HCT116 (cell line): ENCODE results near the gene MBD5. TPM values are rescaled to one million over a fixed set of nuclear protein-coding genes. Genes with fewer than 3 reads are reported as not detected.

Experiments
- ATAC-seq: fragments of 200-7000 bp; cut with Tn5 transposase; 2 replicates; pipeline ENCODE4 v1.9.1; 2020; ENCODE audit warnings: mild to moderate bottlenecking, moderate library complexity
- BruUV-seq: library from RNA; stranded (reverse); fragments of 400-500 nt; replicated peaks from 2 replicates; lab custom pipeline; 2021; lab: Mats Ljungman, UMichigan
- CTCF ChIA-PET: fragments of 300-600 bp; sonication (Branson Sonifier 250); formaldehyde crosslinking; loops from one replicate; lab custom pipeline; 2021; ENCODE audit warnings: antibody characterized with exemption; lab: Charles Lee
- POLR2A ChIA-PET: fragments of 300-600, 350-600 bp; sonication (Branson Sonifier 250); formaldehyde crosslinking; loops from one replicate; lab custom pipeline; 2021; ENCODE audit warnings: antibody characterized with exemption; lab: Charles Lee
- RAD21 ChIA-PET, 2 experiments: fragments of 300-600 bp; sonication (Branson Sonifier 250); formaldehyde crosslinking; loops; one replicate each; lab custom pipeline; 2023; ENCODE audit warnings: low total read pairs in 2 of 2; ENCODE audit not compliant: uncharacterized antibody in 2 of 2, unreplicated experiment in 2 of 2, low non-redundant PET in 1 of 2; lab: Charles Lee
- DNase-seq: peaks from one replicate; pipeline ENCODE4 v3.0.0-alpha.2; 2010; ENCODE audit warnings: low read depth, low spot score
- H2AFZ ChIP-seq: fragments of 200-600 bp; shearing (Covaris generic), sonication (generic); 2 replicates; pipeline ENCODE4 v1.6.1; 2017; ENCODE audit warnings: low read depth, mixed run types, mixed read lengths, antibody characterized with exemption, low read length; ENCODE audit not compliant: poor library complexity, severe bottlenecking
- H3K27ac ChIP-seq: 2 replicates; pipeline ENCODE4 v1.5.1; 2012; ENCODE audit warnings: low read depth, low read length
- H3K27me3 ChIP-seq: fragments of 200-600 bp; sonication (generic); 2 replicates; pipeline ENCODE4 v1.6.1; 2016; ENCODE audit warnings: mixed run types, low read length, mixed read lengths; ENCODE audit not compliant: insufficient read depth
- H3K36me3 ChIP-seq, 2 experiments: fragments of 200-500 bp in 1 of 2; fragments of 200-600 bp in 1 of 2; sonication (Bioruptor generic) in 1 of 2; sonication (generic) in 1 of 2; 2 replicates each; pipeline versions ENCODE4 v1.5.1 to v1.6.1; 2014 to 2016; ENCODE audit warnings: low read length in 2 of 2, inconsistent platforms in 1 of 2, mixed read lengths in 1 of 2, mixed run types in 1 of 2; ENCODE audit not compliant: insufficient read depth in 2 of 2, control insufficient read depth in 1 of 2
- H3K4me1 ChIP-seq, 2 experiments: fragments of 200-600 bp in 1 of 2; sonication (generic) in 1 of 2; 2 replicates each; pipeline versions ENCODE4 v1.5.1 to v1.6.1; 2012 to 2017; ENCODE audit warnings: low read length in 2 of 2, inconsistent platforms in 1 of 2, mild to moderate bottlenecking in 1 of 2, mixed read lengths in 1 of 2, mixed run types in 1 of 2, moderate library complexity in 1 of 2; ENCODE audit not compliant: insufficient read depth in 2 of 2, control insufficient read depth in 1 of 2
- H3K4me2 ChIP-seq: fragments of 200-600 bp; sonication (generic); 2 replicates; pipeline ENCODE4 v1.6.1; 2017; ENCODE audit warnings: mixed run types, low read length, mixed read lengths
- H3K4me3 ChIP-seq, 2 experiments: fragments of 200-600 bp in 1 of 2; sonication (generic) in 1 of 2; replicated peaks in 1 of 2; 2 replicates each; pipeline ENCODE4 v1.5.1; 2011 to 2016; ENCODE audit warnings: low read length in 2 of 2, control low read depth in 1 of 2, low read depth in 1 of 2, mild to moderate bottlenecking in 1 of 2, mixed read lengths in 1 of 2, mixed run types in 1 of 2
- H3K79me2 ChIP-seq: fragments of 200-600 bp; sonication (generic); 2 replicates; pipeline ENCODE4 v1.6.1; 2017; ENCODE audit warnings: mild to moderate bottlenecking, mixed run types, low read length, moderate library complexity, mixed read lengths; ENCODE audit not compliant: insufficient read depth
- H3K9ac ChIP-seq: fragments of 200-600 bp; sonication (generic); 2 replicates; pipeline ENCODE4 v1.6.1; 2016; ENCODE audit warnings: low read length, mixed read lengths
- H3K9me2 ChIP-seq: fragments of 200-600 bp; sonication (generic), shearing (Covaris generic); 2 replicates; pipeline ENCODE4 v1.6.1; 2017; ENCODE audit warnings: mixed run types, mild to moderate bottlenecking, moderate library complexity; ENCODE audit not compliant: insufficient read depth
- H3K9me3 ChIP-seq, 2 experiments: fragments of 200-500 bp in 1 of 2; fragments of 200-600 bp in 1 of 2; sonication (Bioruptor generic) in 1 of 2; sonication (generic) in 1 of 2; 2 replicates each; pipeline ENCODE4 v1.6.1; 2014 to 2017; ENCODE audit warnings: low read length in 2 of 2, mixed read lengths in 2 of 2, inconsistent platforms in 1 of 2, low read depth in 1 of 2, mild to moderate bottlenecking in 1 of 2, mixed run types in 1 of 2, moderate library complexity in 1 of 2; ENCODE audit not compliant: control insufficient read depth in 1 of 2, insufficient read depth in 1 of 2
- H4K20me1 ChIP-seq: fragments of 200-600 bp; sonication (generic), shearing (Covaris generic); 2 replicates; pipeline ENCODE4 v1.6.1; 2017; ENCODE audit warnings: mixed run types, mild to moderate bottlenecking, moderate library complexity; ENCODE audit not compliant: insufficient read depth
- CBX3 ChIP-seq: IDR thresholded peaks from 2 replicates; pipeline ENCODE4 v1.6.1; 2012; ENCODE audit warnings: low read depth
- EGR1 ChIP-seq: IDR thresholded peaks from 2 replicates; pipeline ENCODE4 v1.6.1; 2012; ENCODE audit warnings: low read depth
- ELF1 ChIP-seq: IDR thresholded peaks from 2 replicates; pipeline ENCODE4 v1.6.1; 2012; ENCODE audit warnings: low read depth, borderline replicate concordance
- EZH2 ChIP-seq: fragments of 200-600 bp; sonication (generic); IDR thresholded peaks from 2 replicates; pipeline ENCODE4 v1.6.1; 2017; ENCODE audit warnings: antibody characterized with exemption, mixed run types
- EZH2phosphoT487 ChIP-seq: fragments of 200-600 bp; IDR thresholded peaks from 2 replicates; pipeline ENCODE4 v1.6.1; 2018; ENCODE audit warnings: antibody characterized with exemption, borderline replicate concordance
- JUND ChIP-seq: IDR thresholded peaks from 2 replicates; pipeline ENCODE4 v1.6.1; 2012
- POLR2A ChIP-seq: IDR thresholded peaks from 2 replicates; pipeline ENCODE4 v1.7.0; 2011; ENCODE audit warnings: borderline replicate concordance; ENCODE audit not compliant: insufficient read depth, insufficient read length; ENCODE audit errors: extremely low read depth
- RAD21 ChIP-seq: IDR thresholded peaks from 2 replicates; pipeline ENCODE4 v1.6.1; 2012; ENCODE audit warnings: low read depth, mild to moderate bottlenecking
- SP1 ChIP-seq: IDR thresholded peaks from 2 replicates; pipeline ENCODE4 v1.6.1; 2012; ENCODE audit warnings: low read depth
- SRF ChIP-seq: IDR thresholded peaks from 2 replicates; pipeline ENCODE4 v1.6.1; 2012; ENCODE audit warnings: low read depth
- TCF7L2 ChIP-seq: IDR thresholded peaks from 2 replicates; pipeline ENCODE4 v1.7.0; 2011; ENCODE audit warnings: borderline replicate concordance, inconsistent platforms; ENCODE audit not compliant: insufficient read depth, insufficient read length; ENCODE audit errors: extremely low read depth
- ZFX ChIP-seq: fragments of 450-650 bp; IDR thresholded peaks from 2 replicates; pipeline ENCODE4 v1.6.1; 2017
- ZNF274 ChIP-seq: fragments of 200-500 bp; sonication (Bioruptor generic); IDR thresholded peaks from 2 replicates; pipeline ENCODE4 v1.6.1; 2014; ENCODE audit warnings: mild to moderate bottlenecking, low read depth, low read length, inconsistent platforms
- intact Hi-C: fragments of 100-400 bp; cut with micrococcal nuclease; formaldehyde crosslinking; loops from 2 replicates; pipeline ENCODE4 v1.10.0; 2022
- total RNA-seq: library from RNA; stranded (reverse); gene quantifications from one replicate; pipeline ENCODE4 v1.2.1, GENCODE V29; 2021; ENCODE audit not compliant: unreplicated experiment
- TF ChIP-seq, protein P1 (sequence below): IDR thresholded peaks from 2 replicates; pipeline ENCODE4 v1.6.1; 2012
- TF ChIP-seq, protein P2 (sequence below), 3 experiments: fragments of 200-600 bp in 1 of 3; sonication (generic) in 1 of 3; IDR thresholded peaks in 2 of 3; conservative IDR thresholded peaks in 1 of 3; 2 replicates each; pipeline ENCODE4 v1.5.1; 2012 to 2017; ENCODE audit warnings: low read depth in 2 of 3, low read length in 2 of 3, antibody characterized with exemption in 1 of 3, borderline replicate concordance in 1 of 3, control low read depth in 1 of 3, mild to moderate bottlenecking in 1 of 3, mixed read lengths in 1 of 3, mixed run types in 1 of 3, moderate library complexity in 1 of 3; ENCODE audit not compliant: insufficient read depth in 1 of 3
- TF ChIP-seq, protein P3 (sequence below): IDR thresholded peaks from 2 replicates; pipeline ENCODE4 v1.6.1; 2012; ENCODE audit warnings: low read depth

MBD5 gene
- total RNA-seq, 1 experiment from 2014 or later, result 20.5 TPM

DNA sequence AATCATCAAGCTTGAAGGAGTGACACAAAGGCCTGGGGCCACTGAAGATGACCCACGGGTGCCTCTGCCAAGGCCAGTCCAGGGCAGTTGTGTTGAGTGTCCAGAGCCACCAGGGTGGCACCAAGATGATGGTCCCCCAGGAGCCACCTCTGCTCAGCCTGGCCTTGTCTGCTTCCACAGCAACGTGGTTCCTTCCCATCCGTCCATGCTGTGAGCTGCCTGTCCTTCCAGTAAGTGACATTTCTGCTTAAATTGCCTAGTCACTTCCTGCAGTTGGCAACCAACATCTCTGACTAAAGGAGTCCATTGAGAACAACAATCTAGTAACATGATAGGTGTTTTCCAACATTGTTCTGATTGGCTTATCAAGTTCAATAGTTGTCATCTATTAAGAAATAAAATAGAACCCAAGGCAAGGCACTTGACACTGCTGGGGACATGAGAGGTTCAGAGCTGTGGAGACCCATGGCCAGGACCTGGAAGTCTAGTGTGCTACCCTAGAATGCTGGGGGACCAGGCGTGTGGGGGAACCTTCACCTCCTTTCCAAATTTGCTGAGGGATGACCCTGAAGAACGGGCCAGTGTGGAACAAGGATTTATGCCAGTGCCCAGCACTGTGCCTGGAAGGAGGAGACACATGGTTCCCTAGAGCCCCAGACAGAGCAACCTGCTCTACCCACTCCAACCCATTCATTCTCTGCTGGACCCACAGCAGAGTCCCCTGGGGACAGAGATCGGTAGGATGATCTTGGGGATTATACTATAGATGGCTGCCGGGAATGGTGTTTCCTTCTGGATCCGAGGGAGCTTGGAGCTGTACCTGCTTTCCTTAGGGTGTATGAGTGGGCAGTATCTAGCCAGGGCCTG is 524.7 kb downstream of the MBD5 start:
- H3K4me1 ChIP-seq, result no peaks in the 10 kb centered on the region
- H3K9ac ChIP-seq, result no peak overlapping the region
- no peak overlapping the region for H3K4me2 ChIP-seq
- H3K27me3 ChIP-seq, result peaks cover 5% of the 10 kb centered on the region; the same call in 1 of the 2 replicates
- intact Hi-C loops, result no loop called here
- no peak overlapping the region for H3K27ac ChIP-seq
- DNase-seq (no peak), ATAC-seq (no peak)
- H2AFZ ChIP-seq, result no peak overlapping the region
- BruUV-seq, result no TSS peak
- POLR2A ChIA-PET, result no interaction called here
- no peaks in the 10 kb centered on the region for H3K36me3 ChIP-seq
- H4K20me1 ChIP-seq, result no peaks in the 10 kb centered on the region
- no peak for TF ChIP-seq SRF
- TF ChIP-seq ZNF274, result no peak
- TF ChIP-seq, protein P1, sequence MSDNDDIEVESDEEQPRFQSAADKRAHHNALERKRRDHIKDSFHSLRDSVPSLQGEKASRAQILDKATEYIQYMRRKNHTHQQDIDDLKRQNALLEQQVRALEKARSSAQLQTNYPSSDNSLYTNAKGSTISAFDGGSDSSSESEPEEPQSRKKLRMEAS, result no peak
- TF ChIP-seq POLR2A, result no peak
- no peak for TF ChIP-seq EZH2phosphoT487
- no peak for TF ChIP-seq EGR1
- TF ChIP-seq, all 23 proteins: peak for 0
- CTCF ChIA-PET, result no interaction called here
- RAD21 ChIA-PET, result no interaction called here
- H3K79me2 ChIP-seq, result no peaks in the 10 kb centered on the region
- H3K4me3 ChIP-seq, result no peak overlapping the region
- no peaks in the 10 kb centered on the region for H3K9me3 ChIP-seq
- H3K9me2 ChIP-seq, result no peaks in the 10 kb centered on the region

DNA sequence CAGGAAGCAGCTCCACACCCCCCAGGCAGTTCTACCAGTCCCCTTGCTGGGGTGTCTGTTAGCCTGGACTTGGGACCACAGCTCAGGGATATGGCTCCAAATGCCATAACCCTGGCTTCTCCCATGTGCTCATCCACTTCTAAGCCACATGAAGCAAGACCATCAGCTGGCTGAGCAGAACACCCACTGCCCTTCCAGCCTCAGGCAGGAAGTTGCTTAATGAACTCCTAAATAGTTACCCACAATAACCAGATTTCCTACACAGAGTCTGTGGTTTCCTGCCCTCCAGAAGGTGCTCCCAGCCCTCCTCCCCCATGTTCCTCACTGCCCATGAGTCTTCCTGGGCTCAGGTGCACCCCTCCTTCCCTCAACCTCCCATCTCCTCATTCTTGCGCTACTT is 525.4 kb downstream of the MBD5 start:
- ATAC-seq (no peak), DNase-seq (no peak)
- POLR2A ChIA-PET, result no interaction called here
- Histone ChIP-seq H2AFZ (no peak overlapping the region), H3K9me2 (no peaks in the 10 kb centered on the region), H3K9me3 (no peaks in the 10 kb centered on the region), H4K20me1 (no peaks in the 10 kb centered on the region), H3K36me3 (no peaks in the 10 kb centered on the region), H3K4me2 (no peak overlapping the region), H3K4me3 (no peak overlapping the region), H3K27me3 (no peaks in the 10 kb centered on the region), H3K27ac (no peak overlapping the region), H3K9ac (no peak overlapping the region), H3K79me2 (no peaks in the 10 kb centered on the region), H3K4me1 (no peaks in the 10 kb centered on the region)
- intact Hi-C loops, result no loop called here
- BruUV-seq, result no TSS peak
- CTCF ChIA-PET, result no interaction called here
- RAD21 ChIA-PET, result no interaction called here
- no peak for TF ChIP-seq TCF7L2
- TF ChIP-seq JUND, result no peak
- no peak for TF ChIP-seq RAD21
- no peak for TF ChIP-seq EZH2
- TF ChIP-seq SP1, result no peak
- TF ChIP-seq CBX3, result no peak
- TF ChIP-seq SRF, result no peak
- TF ChIP-seq, protein P2, sequence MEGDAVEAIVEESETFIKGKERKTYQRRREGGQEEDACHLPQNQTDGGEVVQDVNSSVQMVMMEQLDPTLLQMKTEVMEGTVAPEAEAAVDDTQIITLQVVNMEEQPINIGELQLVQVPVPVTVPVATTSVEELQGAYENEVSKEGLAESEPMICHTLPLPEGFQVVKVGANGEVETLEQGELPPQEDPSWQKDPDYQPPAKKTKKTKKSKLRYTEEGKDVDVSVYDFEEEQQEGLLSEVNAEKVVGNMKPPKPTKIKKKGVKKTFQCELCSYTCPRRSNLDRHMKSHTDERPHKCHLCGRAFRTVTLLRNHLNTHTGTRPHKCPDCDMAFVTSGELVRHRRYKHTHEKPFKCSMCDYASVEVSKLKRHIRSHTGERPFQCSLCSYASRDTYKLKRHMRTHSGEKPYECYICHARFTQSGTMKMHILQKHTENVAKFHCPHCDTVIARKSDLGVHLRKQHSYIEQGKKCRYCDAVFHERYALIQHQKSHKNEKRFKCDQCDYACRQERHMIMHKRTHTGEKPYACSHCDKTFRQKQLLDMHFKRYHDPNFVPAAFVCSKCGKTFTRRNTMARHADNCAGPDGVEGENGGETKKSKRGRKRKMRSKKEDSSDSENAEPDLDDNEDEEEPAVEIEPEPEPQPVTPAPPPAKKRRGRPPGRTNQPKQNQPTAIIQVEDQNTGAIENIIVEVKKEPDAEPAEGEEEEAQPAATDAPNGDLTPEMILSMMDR (IDR thresholded peaks at IDR 0.05 in 2 of 3, conservative IDR thresholded peaks at IDR 0.05 in 1 of 3; ENCODE audit: borderline replicate concordance in 1 of 3, insufficient read depth in 1 of 3, low read depth in 2 of 3, low read length in 2 of 3), result no peak
- TF ChIP-seq, protein P3, sequence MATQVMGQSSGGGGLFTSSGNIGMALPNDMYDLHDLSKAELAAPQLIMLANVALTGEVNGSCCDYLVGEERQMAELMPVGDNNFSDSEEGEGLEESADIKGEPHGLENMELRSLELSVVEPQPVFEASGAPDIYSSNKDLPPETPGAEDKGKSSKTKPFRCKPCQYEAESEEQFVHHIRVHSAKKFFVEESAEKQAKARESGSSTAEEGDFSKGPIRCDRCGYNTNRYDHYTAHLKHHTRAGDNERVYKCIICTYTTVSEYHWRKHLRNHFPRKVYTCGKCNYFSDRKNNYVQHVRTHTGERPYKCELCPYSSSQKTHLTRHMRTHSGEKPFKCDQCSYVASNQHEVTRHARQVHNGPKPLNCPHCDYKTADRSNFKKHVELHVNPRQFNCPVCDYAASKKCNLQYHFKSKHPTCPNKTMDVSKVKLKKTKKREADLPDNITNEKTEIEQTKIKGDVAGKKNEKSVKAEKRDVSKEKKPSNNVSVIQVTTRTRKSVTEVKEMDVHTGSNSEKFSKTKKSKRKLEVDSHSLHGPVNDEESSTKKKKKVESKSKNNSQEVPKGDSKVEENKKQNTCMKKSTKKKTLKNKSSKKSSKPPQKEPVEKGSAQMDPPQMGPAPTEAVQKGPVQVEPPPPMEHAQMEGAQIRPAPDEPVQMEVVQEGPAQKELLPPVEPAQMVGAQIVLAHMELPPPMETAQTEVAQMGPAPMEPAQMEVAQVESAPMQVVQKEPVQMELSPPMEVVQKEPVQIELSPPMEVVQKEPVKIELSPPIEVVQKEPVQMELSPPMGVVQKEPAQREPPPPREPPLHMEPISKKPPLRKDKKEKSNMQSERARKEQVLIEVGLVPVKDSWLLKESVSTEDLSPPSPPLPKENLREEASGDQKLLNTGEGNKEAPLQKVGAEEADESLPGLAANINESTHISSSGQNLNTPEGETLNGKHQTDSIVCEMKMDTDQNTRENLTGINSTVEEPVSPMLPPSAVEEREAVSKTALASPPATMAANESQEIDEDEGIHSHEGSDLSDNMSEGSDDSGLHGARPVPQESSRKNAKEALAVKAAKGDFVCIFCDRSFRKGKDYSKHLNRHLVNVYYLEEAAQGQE, result no peak
- TF ChIP-seq POLR2A, result no peak
- TF ChIP-seq ELF1, result no peak
- TF ChIP-seq ZFX, result no peak
